ENCODE measurements around the gene C16orf96.

Gene C16orf96

DNA sequence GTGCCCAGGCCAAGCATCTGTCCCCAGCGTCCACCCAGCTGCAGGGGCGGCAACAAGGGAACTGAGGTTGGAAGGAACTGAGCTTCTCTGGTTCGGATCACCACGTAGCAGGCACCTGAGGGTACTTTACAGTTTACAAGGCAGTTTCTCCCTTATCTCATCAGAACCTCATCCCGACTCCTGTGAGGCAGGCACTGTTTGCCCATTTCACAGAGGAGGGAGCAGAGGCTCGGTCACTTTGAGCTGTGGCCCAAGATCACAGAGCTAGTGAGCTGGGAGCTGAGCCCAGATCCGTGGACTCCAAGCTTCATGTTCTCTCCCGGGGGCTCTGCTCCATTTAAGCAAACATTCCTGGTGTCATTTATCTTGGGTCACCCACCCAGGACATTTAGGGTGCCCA is 43.4 kb downstream of the C16orf96 start:
- no peak for DNase-seq (ENCODE audit: low read depth in 4 of 4, low spot score in 1 of 4)

DNA sequence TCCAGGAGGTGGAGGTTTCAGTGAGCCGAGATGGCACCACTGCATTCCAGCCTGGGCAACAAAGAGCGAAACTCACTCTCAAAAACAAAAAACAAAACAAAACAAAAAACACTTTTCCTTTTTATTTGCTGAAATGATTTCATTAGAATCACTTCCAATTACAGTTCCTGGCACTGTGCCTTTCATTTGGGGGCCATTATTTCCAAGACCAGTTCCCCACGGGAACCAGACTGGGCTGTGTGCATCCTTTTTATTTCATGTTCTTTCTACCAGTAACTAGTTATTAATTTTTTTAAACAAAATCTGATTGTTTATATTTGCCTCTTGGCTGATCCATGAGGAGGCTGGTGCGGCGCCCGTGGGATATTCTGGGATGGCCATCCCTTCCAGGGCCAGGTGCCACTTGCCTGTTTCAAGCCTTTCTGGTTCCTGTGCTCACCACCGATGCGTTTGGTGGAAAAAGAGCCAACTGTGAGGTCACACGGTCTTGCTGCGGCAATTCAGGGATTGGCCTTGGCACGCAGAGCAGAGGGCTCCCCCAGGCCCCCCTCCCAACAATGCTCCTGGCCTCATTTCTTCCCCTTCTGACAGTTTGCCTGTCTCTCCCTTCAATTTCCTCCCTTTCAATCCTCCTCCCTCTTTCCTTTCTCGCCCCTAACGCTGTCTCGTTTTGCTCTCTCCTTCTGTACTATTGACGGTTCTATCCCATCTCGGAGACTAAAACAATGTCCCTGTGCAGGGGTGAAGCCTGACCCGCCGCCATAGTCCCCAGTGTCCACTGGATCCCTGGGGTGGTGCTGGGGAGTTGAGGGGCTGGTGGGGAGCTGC is 45.1 kb downstream of the C16orf96 start:
- DNase-seq (ENCODE audit: low read depth in 4 of 4, low spot score in 1 of 4), result no peak

DNA sequence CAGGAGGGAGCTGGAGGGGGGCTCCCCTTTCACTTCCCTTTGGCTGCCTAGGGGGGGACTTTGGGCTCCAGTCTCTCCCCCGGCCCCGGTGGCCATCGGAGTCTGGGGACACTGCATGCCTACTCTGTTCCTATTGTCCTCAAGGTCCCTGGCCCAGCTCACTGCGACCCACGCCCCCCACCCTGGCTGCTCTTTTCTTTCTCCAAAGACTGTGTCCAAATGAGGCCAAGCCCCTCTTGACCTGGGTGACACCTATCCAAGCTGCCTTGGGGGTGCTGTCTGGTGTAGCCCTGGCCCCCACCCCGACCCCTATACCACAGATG is 45.7 kb downstream of the C16orf96 start:
- no peak for DNase-seq (ENCODE audit: low read depth in 4 of 4, low spot score in 1 of 4)

DNA sequence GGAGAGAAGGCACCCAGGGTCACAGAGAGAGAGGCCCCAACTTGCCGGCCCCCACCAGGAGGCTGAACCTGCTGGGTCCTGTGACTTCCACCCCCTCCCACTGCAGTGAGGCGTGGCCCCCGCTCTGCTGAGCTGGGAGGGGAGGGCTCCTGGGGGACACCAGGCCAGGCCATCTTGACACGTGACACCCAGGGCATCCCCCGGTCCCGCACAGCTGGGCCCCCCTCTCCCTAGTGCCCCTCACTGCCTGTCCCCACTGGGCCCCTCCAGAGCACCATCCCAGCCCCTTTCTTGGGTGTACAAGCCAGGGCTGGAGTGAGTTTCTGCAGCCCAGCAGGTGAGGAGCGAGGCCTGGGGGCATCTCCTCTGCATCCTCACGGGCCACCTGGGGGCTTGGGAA is 46.2 kb downstream of the C16orf96 start:
- no peak for DNase-seq (ENCODE audit: low read depth in 4 of 4, low spot score in 1 of 4)

DNA sequence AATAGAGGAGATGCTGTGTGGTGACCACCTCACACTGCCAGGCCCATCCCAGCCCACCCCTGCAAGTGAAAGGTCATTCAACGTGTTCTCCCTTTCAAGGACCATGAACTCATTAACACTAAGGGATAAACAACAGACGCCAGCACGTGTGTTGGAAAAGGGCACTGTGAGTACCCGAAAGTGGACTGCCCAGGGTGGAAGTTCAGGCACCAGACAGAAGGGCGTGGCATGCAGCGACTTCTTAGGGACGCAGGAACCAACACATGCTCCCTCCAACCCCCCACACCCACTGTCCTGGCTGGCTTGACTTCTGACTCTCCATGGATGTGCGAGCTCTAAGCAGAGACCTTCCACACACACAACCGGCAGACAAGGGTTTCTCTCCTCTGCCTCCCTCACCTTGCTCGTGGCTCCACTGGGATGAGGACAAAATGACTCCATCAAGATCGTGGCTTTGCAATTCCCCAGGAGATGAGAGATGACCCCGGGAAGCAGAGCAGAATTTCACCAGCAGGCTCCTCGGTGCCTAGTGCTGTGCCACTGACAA is 47.6 kb downstream of the C16orf96 start:
- DNase-seq (ENCODE audit: low read depth in 4 of 4, low spot score in 1 of 4), result no peak

DNA sequence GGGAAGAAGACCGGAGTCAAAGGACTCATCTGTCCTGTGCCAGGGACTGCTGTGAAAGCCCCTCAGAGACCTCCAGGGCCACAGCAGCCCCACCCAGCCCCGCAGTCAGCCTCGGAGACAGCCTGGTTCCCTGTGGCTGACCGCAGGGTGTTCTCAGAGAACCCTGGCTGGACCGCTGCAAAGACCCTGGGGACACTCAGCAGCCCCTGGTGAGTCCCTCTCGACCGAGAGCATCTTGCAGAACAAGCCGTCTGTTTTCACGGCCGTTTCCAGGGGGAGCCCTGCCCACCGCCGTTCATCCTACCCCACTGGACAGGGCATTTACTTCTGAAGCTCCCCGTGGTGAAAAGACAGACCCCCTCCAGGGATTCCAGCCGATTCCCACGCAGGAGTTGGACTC is 48.3 kb downstream of the C16orf96 start:
- DNase-seq (ENCODE audit: low read depth in 4 of 4, low spot score in 1 of 4), result no peak

DNA sequence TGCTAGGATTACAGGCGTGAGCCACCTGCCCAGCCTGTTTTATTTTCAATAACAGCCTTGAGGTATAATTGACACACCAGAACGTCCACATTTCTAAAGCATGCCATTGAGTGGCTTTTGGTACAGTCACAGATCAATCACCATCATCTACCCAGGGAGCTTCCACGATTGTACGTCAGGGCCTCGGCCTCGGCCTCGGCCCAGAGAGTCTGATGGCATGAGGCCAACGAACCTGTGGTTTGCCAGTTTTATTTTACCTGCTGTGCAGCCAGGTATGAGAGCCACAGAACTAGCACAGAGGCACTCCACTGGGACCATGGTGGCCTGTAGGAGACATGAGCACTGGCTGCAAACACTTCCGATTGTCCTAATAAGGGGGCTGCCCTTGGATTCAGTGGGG is 50.2 kb downstream of the C16orf96 start:
- no peak for DNase-seq (ENCODE audit: low read depth in 4 of 4, low spot score in 1 of 4)

DNA sequence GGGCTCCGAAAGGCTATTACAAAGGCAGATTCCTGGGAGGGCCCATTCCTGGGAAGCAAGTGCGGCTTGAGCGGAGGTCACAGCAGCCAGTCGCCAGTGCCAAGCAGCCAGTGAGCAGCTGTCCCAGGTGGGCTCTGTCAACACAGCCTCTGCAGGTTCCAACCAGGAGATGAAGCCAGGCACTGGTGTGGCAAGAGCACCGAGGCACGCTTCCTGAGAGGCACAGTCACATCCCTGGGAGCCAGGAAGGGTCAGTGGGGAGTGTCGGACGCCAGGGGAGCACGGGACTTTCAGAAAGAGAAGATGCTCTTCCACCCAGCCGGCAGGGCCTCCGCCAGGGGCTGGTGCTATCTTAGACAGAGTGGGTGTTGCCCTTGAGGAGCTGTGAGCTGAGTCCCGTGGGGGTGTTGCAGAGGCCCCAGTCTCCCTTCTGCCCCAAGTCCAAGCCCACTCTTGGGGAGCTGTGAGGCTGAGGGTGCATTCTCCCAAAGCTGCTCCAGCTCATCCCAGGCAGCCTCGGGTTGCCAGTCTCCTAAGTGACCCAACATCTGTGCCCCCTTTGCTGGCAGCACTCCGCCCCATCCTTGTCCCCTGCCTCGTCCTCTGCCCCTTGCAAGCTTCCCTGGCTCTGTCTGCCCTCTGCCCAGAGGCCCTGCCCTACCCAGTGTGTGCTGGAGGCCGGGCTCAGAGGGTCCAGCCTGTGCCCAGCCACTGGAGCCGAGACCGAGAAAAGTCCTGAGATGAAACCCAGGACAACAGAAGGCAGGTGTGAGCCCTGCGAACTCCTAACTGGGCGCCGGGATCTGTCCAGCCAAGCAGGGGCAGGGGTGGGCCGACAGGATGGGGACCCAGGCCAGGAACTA is 51.9 kb downstream of the C16orf96 start:
- DNase-seq (ENCODE audit: low read depth in 4 of 4, low spot score in 1 of 4), result no peak

DNA sequence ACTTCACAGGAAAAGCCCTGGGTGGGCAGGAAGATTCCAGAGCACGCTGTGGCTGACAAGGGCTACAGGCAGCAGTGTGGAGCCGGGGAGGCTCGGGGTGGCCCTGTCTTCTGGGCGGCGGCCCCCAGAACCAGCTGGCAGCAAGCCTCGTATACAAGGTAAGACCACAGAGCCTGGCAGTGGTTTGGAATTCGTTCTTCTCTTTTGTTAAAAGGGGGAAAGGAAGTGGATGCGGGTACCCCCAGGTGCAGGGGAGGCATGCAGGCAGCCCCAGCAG is 52.5 kb downstream of the C16orf96 start:
- DNase-seq (ENCODE audit: low read depth in 4 of 4, low spot score in 1 of 4), result no peak

DNA sequence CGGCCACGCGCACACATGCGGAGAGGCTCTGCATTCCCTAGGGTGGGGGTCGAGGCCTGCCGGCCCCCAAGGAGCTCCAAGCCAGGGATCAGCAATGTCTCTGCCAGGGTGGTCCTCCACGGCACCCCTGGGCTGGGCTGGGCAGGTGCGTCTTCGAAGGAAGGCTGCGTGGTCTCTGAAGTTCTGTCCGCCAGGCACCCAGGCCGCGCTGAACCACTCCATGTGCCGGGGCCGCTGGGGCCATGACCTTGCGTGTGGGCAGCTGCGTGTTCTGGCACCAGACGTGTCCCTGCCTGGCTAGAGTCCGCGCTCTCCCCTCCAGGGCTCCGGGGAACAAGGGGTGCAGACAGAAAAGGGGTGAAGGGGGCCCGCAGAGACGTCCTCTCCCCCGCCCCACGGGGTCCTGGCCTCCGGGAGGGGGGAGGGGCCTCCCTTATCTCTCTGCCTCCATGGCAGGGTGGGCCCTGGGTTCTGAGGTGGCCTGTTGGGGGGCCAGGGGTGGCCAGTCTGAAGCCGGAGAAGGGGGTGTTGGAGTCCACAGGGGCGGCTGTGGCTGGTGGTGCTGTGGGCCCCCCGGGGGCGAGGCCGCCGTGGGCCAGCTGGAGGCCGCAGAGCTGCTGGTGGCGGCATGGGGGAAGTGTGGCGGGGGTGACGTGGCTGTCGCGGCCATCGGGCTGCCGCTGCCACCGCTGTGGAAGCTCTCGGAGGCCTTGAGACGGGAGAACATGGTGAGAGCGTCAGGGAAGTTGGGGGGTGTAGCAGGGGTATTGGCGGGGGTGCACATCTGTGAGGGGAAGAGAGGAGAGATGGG is 53.3 kb downstream of the C16orf96 start:
- no peak for DNase-seq (ENCODE audit: low read depth in 4 of 4, low spot score in 1 of 4)

DNA sequence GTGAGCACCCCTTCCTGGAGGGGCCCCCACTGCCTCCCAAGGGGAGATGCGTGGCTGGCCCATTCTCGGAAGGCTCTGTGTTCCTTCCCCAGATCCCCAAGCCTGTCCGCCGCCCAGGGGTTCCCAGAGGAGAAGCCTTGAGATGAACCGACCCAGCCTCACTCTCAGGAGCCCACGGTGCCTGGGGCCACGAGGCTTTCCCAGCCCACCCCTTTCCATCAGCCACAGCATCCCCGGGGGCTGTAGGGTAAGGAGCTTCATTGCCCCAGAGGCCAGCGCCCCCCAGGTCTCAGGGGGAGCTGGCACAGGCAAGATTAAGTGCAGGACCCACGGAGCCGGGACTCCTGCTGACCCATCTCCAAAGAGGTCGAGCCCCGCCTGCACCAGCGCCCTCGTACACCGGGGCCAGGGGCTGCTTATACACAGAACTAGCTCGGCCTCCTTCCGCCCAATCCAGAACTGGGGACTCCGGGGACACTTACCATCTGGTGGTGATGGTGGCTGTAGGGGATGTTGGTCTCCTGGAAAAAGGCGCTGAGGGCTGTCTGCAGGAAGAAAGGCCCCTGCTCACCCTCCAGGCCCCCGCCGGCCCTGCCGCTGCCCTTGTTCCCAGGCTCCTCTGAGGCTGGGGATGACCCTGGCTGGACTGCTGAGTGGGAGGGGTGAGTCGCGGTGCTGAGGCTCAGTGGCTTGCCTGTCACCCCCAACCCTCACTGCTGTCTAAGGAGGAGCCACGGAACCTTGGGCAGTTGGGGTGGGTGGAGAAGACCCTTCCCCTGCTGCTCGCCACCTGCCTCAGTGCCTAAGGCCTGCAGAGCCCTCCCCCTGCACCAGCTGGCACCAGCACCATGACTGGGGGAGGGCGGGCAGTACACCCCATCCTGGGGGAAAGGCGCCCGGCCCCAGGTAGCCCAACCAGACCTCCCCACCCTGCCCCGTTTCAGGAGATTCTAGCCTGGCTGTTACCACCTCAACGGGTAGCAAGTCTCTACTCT is 54.2 kb downstream of the C16orf96 start:
- no peak for DNase-seq (ENCODE audit: low read depth in 4 of 4, low spot score in 1 of 4)

DNA sequence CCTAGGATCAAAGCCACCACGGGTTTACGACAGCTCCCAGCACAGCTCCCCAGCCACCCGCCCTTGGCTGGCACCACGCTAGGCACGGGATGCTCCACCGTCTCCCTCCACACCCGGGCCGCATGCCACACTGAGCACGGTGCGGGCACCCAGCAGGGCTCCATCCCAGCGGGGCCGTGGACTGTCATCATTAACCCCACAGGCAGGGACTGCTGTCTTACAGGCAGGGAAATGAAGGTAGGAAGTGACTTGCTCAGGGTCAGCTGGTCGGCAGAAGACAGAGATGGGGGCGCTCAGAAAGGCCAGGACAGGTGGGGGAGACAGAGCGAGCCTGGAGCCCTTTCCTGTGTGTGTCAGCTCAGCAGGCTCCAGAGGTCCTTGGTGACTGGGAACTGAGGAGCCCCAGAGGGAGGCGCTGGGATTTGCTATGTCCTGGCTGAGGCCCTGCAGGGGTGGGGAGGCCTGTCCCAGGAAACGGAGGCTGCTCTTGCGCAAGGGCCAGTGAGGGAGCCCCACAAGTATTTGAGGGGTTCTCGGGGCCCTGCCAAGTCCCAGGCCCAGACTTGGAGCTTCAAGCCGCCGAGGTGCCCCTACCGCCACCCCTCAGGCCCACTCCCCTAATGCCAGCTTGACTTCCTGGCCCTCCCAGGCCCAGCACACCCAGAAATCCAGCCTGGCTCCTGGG is 55.3 kb downstream of the C16orf96 start:
- DNase-seq (ENCODE audit: low read depth in 4 of 4, low spot score in 1 of 4), result no peak

DNA sequence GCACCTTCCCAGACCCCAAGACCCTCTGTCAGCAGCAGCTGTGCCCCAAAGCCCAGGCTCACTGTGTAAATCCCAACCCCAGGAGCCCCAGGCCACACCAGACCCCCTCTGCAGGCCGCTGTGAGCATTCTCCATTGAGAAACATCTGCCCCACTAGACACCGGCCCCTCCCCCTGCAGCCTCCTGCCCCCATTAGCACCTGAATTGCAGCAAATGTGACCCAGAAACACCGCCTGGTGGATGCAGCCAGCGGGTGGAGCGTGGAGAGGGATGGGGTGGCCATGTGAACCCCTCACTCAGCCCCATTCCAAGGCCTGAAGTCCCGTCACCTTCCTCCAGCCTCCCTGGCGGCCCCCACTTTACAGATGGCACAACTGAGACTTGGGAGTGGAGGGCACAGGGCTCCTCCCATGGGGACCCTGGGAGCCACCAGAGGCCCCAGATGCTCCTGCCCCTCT is 56.4 kb downstream of the C16orf96 start:
- no peak for DNase-seq (ENCODE audit: low read depth in 4 of 4, low spot score in 1 of 4)

DNA sequence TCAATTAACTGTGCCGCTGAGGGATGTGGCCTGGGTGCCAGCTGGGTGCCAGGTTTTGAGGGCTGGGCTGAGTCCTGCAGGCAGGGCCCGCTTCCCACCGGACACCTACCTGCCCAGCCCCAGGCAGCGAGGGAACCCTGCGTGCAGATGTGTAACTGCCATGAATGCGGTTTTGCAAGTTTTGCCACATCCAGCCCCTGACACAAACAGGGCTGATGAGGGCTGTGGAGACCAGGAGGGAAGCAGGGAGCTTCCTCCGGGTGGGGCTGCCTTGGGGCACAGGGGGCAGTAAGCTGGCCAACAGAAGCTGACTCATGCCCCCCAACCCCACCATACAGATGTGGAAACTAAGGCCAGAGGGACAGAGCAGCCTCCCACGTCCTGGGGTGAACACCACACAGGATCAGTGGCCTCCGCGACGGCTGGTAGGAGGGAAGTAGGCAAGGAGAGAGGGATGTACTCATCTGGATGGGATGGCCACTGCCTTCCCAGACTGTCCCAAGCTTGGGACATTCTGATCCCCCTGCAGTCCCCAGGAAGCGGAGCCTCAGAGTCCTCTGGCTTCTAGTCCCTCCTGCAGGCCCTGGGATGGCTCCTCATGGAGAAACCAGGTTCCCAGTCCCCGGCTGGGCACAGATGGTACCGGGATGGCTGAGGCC is 57.0 kb downstream of the C16orf96 start:
- DNase-seq (ENCODE audit: low read depth in 4 of 4, low spot score in 1 of 4), result no peak

DNA sequence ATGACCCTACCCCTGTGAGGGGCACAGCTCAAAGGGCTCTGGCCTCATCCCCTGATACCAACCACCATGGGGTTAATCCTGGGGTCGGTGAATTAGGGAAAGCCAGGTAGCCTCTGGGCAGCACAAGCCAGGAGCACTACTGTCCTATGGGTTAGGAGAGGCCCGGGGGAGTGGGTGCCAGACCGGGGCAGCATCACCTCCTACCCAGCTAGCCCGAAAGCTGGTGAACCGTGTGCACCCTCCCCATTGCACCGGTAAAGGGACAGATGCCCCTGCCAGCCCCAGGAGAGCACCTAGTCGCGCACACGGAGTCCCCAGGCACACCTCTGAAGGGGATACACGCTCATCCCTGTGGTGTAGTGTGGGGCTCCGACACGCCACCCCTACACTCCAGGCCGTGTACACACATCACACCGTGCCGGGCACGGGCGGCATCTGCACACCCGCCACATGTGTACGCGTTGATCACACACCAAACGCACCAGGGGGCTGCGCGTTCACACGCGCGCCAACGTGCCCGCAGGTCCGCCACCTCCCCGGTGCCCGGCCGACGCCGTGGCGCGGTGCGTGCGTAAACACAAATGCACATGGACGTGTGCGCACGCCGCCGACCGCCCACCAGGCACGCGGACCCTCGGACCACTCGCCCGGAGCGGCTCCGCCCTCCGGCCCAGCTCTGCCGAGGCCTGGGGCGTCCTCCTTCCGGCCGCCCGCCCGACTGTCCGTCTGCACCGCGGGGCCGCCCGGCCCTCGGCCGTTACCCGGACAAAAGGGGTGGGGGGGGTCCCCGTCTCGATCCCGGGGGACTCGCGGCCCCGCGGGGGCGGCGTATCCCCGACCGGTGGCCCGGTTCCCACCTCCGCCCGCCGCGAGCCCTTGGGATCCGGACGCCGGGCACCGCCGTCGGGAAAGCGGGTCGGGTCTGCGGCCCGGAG is 57.8 kb downstream of the C16orf96 start:
- DNase-seq (ENCODE audit: low read depth in 4 of 4, low spot score in 1 of 4), result peak in 1 of 4 experiments; percentile 9

DNA sequence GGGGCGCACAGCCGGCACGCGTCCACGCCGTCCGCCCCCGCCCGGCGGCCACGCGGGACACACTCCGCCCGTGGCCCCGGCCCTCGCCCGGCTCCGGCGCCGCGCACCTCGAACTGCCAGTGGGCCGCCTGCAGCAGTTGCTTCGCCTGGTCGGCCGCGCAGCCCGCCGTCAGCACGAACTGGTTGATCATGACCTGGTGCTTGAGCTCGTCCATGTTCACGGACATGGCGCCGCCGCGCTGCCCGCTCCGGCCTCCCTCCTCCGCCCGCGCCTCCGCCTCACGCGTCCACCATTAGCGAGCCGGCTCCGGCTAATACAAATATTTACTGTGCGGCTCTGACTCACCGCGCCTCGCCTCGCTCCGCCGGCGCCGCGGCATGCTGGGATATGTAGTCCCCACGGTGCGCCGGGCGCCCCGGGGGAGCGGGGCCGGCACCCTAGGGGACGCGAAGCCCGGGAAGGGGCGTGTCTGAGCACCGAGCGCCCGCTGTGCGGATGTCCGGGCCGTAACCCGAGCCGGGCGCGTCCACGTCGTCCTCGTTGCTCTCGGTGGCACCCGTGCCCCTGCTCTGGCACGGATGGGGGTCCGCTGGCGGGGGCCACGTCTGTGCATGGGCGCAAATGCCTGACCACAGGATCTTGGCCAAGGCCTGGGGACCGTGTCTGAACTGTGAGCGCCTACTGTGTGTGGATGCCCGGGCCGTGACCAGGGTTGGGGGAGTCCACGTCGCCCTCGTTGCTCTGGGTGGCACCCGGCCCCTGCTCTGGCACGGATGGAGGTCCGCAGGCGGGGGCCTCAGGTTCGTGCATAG is 58.6 kb downstream of the C16orf96 start, which contains the start of gene UBALD1:
Gene UBALD1 (minus strand): TSS at position 318 of the 813 bp plus-strand sequence. CDS start 91 bp downstream, at position 227.
- DNase-seq (ENCODE audit: low read depth in 4 of 4, low spot score in 1 of 4), result peak; percentile 53 to 79 (median 62)

Measured in stimulated activated CD4-positive, alpha-beta T cell treated with anti-CD3 and anti-CD28 coated beads, Interleukin-1b, Interleukin-23, amount 100 ng/mL, for 24 hours (primary cell).